ENCODE results near the gene MAX. TPM values are rescaled to one million over a fixed set of nuclear protein-coding genes. Genes with fewer than 3 reads are reported as not detected.
"Not testable (repeated sequence)": the region's sequence is repeated elsewhere in the genome, so short reads cannot be mapped to it uniquely, and the experiment has no call there.

The MAX gene
- total RNA-seq, 1 donor from 2014 or later, result 29.5 TPM

DNA sequence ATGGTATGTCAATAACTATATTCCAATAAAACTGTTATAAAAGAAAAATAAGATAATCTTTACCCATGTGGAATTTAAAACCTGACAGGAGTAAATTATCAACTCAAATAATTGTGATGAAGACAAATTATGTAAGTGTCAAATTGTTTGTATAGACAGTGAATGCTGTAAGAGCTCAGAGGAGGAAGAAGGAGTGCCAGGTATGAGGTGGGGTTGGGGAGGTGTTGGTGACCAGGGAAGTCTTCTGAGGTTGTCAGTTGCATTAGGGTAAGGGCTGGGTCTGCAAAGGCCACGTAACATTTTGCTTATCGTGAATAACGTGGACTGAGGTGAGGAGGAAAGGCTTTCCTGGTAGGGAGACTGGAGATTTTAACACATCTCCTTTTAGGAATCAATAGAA lies 2.5 kb upstream of the MAX start:
- DNase-seq, result no peak

DNA sequence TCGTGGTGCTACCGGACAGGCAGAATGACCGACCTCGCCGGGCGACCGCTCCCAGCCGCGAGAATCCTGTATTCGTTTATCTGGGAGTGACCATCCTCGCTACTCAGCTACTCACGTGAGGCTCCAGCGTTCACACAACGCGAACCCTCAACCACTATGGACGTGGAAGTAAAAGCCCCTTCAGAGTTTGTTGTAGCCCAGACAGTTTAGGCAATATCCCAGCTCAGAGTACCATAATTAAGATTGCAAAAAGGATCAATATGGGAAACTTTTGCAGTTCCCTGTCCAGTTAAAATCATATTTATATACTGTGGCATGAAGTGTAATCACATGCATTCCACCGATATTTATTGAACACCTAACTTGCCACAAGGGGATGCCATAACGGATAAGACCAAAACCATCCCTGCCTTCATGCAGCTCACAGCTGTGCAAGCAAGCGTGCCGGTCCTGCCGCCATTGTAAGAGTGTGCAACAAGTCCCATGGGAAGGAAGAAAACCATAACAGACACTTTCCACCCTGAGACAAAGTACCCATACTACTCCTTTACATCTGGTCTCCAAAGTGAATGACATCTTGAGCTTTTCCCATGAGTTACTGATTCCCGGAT lies 938 bp upstream of the MAX start:
- no peak for DNase-seq

DNA sequence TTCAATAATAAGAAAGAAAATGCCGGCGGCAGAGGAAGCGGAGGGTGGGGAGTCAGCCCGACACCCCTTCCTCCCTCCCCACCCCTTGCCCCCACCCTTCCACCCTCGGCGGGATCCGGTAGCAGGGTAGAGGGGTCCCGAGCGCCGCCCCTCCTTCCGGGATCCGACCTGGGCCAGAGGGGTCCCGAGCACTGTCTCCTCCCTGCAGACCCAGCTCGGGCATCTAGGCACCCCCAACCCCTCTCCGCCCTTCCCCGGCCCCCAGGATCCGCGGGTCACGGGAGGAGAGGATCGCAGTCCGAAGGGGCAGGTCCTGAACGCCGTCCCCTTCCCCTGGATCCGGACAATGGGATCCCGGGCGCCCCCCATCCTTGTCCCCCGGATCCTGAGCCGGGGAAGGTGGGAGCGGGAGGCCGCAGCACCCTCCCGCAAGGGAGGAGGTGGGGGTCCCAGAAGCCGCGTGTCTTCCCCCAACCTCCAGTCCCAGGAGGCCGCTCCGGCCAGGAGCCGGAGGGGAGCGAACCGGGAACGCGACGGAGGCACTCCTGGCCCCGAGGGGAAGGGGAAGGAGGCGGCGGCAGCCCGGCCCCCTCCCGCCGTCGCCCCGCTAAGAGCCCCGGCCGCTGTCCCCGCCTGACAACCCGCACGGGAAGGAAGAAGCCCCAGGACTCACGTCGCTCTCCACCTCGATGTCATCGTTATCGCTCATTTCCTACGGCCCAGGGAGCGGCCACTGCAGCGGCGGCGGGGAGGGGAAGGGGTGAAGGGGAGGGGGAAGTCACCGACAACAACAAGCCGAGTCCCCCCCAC lies 481 bp downstream of the MAX start:
- peak; percentile 31 for DNase-seq

DNA sequence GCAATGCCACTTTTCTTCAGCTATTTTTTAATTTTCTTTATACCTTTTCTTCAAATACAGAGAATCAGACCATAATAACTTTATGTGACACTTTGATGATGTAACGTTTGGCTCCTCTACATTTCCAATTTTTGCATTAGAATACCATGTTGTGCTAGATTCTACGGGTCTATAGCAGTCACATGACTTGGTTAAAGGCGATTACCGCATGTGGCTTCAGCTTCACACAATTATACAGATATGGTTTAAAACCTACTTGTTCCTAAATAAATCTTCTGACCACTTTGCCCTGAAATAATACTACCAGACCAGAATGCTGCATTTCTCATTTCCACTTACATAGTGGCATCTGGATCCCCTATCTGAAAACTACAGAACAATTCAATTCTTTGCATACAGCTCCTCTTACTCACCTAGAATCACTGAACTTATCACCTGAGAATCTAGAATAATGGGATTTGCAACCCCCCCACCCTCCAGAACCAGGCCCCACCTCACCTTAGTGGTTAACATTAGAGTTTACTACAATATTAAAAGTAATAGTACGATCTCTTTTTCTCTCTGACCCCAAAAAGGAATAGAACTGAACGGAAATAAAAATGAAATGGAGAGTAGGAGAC lies 1.3 kb downstream of the MAX start:
- DNase-seq, result no peak

DNA sequence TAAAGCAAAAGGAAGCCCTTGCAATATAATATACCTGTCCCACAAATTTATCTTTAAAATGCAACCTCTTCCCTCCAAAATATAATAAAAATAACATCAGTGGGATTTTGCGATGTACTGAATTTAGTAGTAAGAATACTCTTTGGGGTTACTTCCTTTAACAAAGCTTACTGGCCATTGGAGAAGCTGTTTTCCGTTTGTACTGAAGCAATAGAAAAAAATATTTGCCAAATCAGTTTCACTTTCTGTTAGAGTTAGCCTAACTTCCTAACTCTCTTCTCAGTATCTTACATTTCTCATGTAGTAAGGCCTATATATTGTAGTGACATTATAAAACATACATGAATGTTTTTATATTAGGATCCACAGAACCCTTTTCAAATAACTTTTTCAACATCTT lies 3.7 kb downstream of the MAX start:
- no peak for DNase-seq

DNA sequence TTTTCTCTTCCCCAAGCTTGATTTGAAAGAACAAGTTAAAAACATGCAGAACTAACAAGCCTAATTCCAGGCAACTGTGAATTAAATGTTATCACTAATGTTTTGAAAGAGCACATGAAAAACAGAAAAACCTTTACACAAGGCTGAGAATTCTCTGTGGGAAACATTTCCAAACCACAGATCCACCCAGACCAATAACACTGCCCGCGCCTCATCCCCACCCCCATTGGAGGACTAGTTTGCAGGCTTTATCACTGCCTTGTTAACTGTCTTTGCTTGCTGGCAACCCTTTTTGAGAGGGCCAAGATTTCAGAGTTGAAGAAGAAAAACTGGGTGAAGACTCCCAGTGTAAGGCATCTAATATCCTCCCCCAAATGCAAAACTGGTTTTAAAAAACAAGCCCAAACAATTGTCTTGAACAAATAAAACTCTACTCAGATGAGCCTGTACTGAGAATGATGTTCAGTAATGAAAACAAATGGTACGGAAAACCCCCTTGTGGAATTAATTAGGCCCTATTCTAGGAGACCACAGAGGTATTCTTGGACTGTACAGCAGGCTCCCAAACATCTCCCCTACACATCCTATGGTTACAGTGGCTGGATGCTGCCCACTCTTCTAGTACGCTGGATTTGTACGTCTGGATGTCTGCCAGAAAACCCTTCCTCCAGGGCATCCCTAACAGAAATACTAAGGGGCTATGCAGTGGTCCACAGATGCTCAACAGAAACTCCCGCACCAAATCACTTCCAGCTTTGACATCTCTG lies 5.8 kb downstream of the MAX start:
- peak; percentile 46 for DNase-seq

DNA sequence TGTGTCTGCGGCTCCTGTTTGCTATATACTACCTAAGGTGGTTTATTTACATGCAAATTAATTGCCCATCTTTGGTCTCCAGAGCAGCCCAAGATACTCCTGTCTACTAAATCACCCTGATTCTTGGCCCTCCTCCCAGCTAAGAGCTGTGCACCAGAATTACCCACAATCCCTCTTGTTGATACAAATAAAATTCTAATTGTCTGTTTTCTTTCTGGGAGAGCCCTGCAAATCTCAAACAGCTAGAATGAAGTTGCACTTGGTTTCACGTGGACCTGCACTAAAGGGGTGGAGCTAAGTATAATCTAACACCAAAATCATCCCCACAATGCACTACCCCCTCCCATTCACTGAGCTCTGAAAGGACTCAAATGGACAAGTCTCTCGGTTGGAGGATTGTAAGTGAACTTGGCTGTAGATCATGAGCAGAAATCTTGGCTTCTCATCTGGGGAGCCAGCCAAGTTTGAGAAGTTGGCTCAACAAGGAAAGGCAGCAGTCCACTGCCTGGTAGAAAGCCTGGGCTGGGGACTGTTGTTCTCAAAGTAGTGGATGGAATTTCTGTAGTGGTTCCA lies 6.6 kb downstream of the MAX start:
- peak; percentile 92 for DNase-seq

DNA sequence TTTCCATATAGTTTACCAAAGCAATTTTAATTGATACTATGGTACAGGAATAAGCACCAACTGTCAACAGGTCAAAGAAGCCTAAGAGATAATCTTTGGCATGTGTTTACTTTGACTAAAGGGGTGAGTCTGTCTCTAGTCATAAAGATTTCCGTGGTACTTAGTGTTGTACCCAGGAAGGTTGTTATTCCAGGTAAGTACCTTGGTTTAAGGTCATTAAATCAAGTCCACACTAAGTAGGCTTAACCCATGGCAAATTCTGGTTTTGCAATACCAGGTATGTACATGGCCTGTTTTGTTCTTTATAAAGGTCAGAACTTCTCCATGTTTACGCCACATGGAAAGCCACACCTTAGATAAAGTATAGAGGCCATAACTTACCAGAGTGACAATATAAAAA lies 10.0 kb downstream of the MAX start:
- no peak for DNase-seq

DNA sequence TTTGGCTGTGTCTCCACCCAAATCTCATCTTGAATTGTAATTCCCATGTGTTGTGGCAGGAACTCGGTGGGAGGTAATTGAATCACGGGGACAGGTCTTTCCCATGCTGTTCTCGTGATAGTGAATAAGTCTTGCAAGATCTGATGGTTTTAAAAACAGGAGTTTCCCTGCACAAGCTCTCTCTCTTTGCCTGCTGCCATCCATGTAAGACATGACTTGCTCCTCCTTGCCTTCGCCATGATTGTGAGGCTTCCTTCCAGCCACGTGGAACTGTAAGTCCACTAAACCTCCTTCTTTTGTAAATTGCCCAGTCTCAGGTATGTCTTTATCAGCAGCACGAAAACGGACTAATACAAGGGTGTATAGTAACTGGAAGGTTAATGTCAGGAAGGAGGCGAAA lies 14.5 kb downstream of the MAX start:
- DNase-seq, result not testable (repeated sequence)

DNA sequence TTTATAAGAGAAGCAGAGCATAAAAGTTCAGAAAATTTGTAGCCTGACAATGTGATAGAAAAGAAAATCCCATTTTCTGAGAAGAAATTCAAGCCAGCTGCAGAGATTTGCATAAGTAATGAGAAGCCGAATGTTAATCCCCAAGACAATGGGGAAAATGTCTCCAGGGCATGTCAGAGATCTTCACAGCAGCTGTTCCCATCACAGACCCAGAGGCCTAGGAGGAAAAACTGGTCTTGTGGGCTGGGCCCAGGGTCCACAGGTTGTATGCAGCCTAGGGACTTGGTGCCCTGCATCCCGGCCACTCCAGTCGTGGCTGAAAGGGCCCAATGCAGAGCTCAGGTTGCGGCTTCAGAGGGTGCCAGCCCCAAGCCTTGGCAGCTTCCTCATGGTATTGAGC lies 15.6 kb downstream of the MAX start:
- not testable (repeated sequence) for DNase-seq

DNA sequence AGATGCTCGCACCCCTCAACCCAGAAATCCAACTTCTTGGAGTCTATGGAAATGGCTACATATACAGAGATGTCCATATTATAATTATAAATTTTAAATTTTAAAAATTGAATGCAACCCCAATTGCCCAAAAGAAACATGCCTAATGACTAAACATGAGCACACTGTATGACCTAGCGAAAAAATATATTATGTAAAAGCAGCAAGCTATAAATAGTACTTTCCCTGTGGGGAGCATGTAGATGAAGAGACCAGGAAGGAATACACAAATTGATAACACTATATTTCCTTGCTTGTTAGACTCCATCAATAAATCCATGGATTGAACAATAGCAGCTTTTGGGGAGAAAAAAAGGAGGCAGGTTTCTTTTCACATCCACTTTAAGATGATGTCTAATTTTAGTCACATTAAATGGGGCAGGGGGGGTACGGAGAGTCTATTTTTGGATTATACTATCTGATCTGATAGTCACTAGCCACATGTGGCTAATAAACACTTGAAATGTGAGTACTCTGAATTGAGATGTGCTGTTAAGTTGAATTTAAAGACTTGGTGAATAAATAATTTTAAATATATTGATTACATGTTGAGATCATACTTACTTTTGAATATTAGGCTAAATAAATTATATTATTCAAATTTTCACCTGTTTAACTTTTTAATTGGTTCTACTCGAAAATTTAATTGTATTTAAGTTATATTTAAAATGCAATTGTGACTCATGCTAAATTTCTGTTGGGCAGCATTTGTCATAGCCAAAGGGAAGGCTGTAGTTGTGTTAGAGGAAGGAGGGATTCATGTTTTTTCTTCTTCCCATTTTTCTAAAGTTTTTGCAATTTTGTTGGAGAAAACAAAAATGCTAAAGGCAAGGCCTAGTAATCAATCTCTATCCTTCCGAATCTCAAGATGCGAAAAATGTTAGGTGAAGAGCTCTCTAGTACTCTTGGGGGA lies 17.5 kb downstream of the MAX start:
- no peak for DNase-seq

DNA sequence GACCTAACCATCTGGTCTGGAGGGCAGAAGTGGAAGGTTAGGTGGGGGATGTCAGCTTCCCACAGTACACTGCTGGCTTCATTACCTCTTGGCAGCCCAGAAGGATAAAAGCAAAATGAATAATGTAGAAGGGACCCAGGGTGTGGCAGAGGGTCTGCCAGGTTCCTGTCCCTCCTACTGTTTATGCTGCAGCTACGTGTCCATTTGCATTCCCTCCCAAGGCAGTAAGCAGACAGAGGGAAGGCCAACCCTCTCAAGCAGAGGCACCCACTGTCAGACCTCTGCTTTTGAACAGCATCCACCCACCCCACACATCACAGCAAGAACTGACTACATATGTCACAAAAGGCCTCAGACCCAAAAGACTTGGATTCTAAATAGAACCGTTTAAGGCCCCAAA lies 19.4 kb downstream of the MAX start:
- DNase-seq, result no peak

DNA sequence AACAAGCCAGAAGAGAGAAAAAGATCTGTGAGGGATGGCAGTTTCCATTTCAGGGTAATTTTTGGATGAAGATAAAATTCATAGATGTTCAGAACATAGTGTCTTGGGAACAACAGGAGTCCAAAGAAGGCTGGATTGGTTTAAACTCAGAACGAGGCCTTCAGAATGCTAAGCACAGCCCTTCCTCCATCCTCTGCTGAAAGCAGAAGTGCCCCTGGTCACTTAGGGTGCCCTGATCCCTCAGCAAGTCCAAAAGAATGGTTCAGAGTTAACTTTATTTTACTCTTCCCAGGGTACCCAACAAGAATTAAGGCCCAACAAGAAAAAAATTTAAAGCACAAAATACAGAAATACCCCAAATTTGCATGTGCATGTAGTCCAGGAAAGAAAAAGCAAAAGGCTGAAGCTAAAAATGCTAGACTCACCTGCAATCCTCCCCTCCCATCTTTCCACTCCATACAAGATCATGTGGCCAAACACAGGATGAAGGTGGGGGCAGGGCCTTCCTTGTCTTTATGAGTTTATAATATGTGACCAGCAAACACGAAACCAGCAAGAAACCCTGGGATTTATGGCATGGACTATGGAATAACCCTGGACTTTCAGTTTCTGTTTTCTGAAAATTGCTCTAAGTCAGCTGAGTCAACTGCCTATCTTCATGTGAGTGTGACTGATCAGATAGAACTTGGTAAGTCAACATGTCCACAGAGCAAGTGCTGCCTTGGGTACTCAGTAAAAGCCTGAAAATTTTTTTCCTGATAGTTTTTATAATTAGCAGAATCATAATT lies 21.2 kb downstream of the MAX start:
- no peak for DNase-seq

DNA sequence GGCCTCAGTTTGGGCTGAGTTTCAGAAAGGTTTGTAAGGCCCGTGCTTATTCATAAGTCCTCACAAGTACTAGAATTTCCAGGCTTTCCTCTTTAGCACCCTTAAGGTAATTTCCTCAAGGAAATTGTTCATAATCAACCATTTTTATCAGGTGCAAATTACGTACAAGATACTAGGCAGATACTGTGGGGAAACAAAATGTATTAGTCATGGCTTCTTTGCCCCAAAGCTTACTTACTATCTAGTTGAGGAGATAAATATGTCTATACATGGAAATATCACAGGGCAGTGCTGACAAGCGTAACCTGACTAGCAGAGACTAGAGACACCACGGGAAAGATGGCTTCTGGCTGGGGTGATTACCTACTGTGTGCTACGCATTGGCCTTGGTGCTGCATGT lies 22.5 kb downstream of the MAX start:
- no peak for DNase-seq

DNA sequence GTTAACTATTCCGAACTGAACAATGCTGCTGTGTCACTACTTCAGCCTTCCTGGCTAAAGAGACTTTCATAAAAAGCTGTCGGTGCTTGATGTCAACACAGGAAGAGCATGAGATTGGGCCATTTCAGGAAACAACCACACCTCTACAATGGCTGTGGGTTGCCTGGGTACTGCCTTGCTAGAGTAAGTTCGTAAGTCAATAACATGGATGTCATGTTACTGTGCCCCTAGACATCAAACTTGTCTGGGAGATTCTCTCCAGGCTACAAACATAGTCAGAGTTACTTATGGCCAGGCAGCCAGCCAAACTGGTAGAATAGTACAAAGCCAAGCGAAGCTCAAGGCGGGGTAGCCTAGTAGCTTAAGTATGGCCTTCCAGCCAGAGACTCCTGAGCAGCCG lies 23.1 kb downstream of the MAX start:
- DNase-seq, result no peak

DNA sequence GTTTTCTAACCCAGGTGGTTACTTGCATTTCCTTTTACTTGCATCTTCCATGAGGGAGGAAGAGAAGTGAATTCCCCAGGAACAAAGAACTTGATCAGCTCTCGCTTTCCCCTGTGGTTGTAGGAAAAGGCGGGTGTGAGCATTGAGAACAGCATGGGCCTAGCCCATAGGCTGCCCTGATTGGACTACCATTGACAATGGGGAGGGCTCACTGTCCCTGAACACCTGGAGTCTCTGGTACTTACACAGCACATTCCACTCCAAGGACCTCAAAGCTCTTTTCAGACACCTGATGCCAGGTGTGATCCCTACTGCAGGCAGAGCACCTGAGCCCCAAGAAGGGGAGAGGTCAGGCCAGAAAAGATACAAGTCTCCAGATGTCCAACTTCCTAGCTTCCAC lies 25.0 kb downstream of the MAX start:
- no peak for DNase-seq

DNA sequence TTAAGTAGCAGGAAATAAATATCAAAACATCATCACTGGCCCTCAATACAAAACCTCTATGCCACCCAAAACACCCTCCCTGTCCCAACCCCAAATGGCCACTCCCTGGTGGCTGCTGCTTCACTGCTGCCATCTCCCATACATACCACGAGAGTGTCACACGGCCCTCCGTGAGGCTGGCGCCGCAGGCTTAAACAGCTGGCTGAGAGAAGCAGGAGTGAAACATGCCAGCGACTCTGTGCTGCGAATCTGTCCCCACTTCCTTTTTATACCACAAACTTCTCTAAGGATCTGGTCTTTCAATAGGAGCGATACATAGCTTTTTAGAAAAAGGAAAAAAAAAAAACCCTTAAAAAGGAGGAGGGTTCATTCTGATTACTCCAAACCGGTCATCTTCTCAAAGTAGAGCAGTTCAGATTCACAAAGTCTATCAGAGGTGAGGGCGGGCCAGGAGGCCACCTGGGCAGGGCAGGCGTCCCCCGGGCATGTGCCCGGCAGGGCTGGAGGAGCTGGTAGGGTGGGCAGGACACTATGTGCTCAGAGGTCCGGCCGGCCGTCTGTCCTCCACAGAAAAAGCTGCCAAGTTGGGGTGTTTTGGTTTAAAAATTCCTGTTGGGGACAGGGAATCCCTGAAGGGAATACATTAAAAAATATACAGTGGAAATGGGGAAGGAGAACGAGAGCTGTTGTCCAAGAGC lies 26.5 kb downstream of the MAX start:
- no peak for DNase-seq

DNA sequence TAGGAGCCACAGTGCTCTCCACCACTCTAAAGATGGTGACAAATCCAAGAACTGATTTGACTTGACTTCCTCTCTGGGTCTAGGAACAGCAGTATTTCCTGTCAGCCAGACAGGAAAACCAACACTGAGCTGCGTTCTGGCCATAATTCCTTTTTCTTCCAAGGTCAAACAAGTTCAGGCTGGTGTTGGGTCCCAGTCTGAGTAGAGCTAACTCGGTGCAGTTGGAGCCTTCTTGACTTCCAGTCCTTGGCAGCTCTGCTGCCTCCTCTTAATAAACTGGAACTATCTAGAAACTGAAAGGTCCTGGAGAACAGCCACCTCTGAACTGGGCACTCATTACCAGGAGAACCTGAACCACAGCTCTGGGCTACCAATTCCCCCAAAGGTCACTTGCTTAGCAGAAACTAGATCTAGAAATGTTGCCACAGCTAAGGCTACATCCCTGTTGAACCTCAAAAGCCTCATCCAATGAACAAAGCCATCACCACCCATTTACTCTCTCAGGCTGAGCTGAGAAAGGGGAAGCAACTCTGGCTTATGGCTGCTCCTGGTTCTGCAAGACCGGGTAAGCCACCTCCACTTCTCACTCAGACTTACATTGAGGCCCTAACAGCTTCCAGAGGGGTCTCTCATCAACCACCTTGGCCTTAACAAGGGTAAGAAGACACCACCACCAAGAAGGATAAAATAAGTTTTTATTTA lies 27.7 kb downstream of the MAX start:
- DNase-seq, result no peak

DNA sequence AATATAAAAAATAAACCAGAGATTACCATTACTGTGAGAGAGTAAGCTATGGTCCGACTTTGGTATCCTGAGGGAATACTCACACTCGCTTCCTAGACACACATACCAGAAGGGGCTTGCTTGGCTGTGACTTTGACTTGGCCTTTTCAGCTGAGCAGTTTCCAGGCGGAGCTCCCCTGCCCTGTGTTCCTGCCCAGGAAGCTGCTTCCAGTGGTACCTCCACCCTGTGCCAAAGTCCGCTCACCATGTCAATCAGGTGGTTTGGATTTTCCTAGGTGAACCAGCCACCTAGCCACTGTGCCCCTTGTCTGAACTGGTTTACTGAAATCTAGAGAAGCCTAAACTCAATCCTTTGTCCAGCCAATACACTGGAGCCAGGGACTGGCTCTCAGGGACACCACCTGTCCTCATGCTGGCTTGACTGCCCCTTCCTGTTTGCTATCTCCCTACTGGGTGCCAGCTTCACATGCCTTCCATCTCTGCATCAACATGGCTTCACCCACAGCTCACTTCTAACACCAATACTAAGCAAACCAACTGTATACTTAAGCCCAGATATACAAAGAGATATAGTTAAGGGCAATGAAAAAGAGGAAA lies 28.6 kb downstream of the MAX start:
- DNase-seq, result no peak
